GM21526 (cell line): Measurements from ENCODE around the gene NPAS1.
"Not testable (repeated sequence)": the region's sequence is repeated elsewhere in the genome, so short reads cannot be mapped to it uniquely, and the experiment has no call there.

Source experiments
- ATAC-seq: cut with Tn5 transposase; IDR thresholded peaks from one replicate; pipeline ENCODE4 v1.9.1; 2021; ENCODE audit warnings: moderate library complexity; ENCODE audit not compliant: unreplicated experiment, low FRiP score

The NPAS1 gene

GRCh38 chr19:46988614-46989230, 30.9 kb upstream of the NPAS1 start:
- no peak for ATAC-seq

- no peak for ATAC-seq
These were observed 28.5 kb upstream of the NPAS1 start for GRCh38 chr19:46990991-46991676.

- no peak for ATAC-seq
These were observed 26.7 kb upstream of the NPAS1 start for GRCh38 chr19:46992699-46993535.

GRCh38 chr19:46993622-46994021, 26.0 kb upstream of the NPAS1 start:
- no peak for ATAC-seq

- no peak for ATAC-seq
These were observed 25.4 kb upstream of the NPAS1 start for GRCh38 chr19:46994141-46994686.

- ATAC-seq = no peak
These were observed 24.1 kb upstream of the NPAS1 start for GRCh38 chr19:46995492-46995891.

- ATAC-seq = no peak
These were observed 21.1 kb upstream of the NPAS1 start for GRCh38 chr19:46998445-46999125.

- ATAC-seq = no peak
These were observed 20.3 kb upstream of the NPAS1 start for GRCh38 chr19:46999377-46999776.

GRCh38 chr19:46999878-47000277, 19.8 kb upstream of the NPAS1 start:
- no peak for ATAC-seq

GRCh38 chr19:47000373-47000772, 19.3 kb upstream of the NPAS1 start:
- ATAC-seq = no peak

GRCh38 chr19:47001584-47001983, 18.1 kb upstream of the NPAS1 start:
- no peak for ATAC-seq

- no peak for ATAC-seq
These were observed 17.4 kb upstream of the NPAS1 start for GRCh38 chr19:47002106-47002766.

- no peak for ATAC-seq
These were observed 16.6 kb upstream of the NPAS1 start for GRCh38 chr19:47002853-47003610.

- no peak for ATAC-seq
These were observed 15.8 kb upstream of the NPAS1 start for GRCh38 chr19:47003611-47004465.

- ATAC-seq = no peak
These were observed 14.4 kb upstream of the NPAS1 start for GRCh38 chr19:47005164-47005641.

- no peak for ATAC-seq
These were observed 13.8 kb upstream of the NPAS1 start for GRCh38 chr19:47005873-47006272.

- no peak for ATAC-seq
These were observed 13.1 kb upstream of the NPAS1 start for GRCh38 chr19:47006496-47006895.

- not testable (repeated sequence) for ATAC-seq
These were observed 9.1 kb upstream of the NPAS1 start for GRCh38 chr19:47010549-47010948.
